B cell (primary cell): Measurements from ENCODE around the gene CCR6. TPM values are rescaled to one million over a fixed set of nuclear protein-coding genes. Genes with fewer than 3 reads are reported as not detected.
A peak's percentile ranks its signal among the peaks of the same experiment; 100 is the strongest.

Experiments
- ATAC-seq: fragments of 200-7000 bp; cut with Tn5 transposase; one replicate; pipeline ENCODE4 v1.10.0; 2021; ENCODE audit warnings: low read depth, mild to moderate bottlenecking, moderate number of reproducible peaks, moderate library complexity
- CTCF ChIA-PET: fragments of 350-600 bp; sonication (Branson Sonifier 250); formaldehyde crosslinking; loops from one replicate; lab custom pipeline; 2021; ENCODE audit warnings: antibody characterized with exemption, inconsistent platforms; lab: Charles Lee
- POLR2A ChIA-PET: fragments of 350-600 bp; sonication (Branson Sonifier 250); formaldehyde crosslinking; loops from one replicate; lab custom pipeline; 2021; ENCODE audit warnings: antibody characterized with exemption; lab: Charles Lee
- DNase-seq: peaks from one replicate; pipeline ENCODE4 v3.0.0; 2013
- H2AFZ ChIP-seq: 2 replicates; pipeline ENCODE4 v1.6.1; 2012; ENCODE audit warnings: mild to moderate bottlenecking, low read depth, low read length; ENCODE audit not compliant: insufficient read depth, poor library complexity, severe bottlenecking
- H3K27ac ChIP-seq, 2 donors: 1 replicate in 1 of 2; 2 replicates in 1 of 2; pipeline ENCODE4 v1.5.1; 2012 to 2013; ENCODE audit warnings: low read length in 2 of 2, mild to moderate bottlenecking in 2 of 2, moderate library complexity in 1 of 2
- H3K27me3 ChIP-seq, 4 experiments: fragments of 200-600 bp in 1 of 4; sonication (generic) in 1 of 4; replicated peaks in 1 of 4; 1 replicate in 2 of 4; 2 replicates in 2 of 4; pipeline versions ENCODE4 v1.6.1 to v1.7.0; 2013 to 2016; ENCODE audit warnings: low read length in 3 of 4, mild to moderate bottlenecking in 2 of 4, mixed read lengths in 1 of 4, moderate library complexity in 1 of 4; ENCODE audit not compliant: insufficient read depth in 4 of 4, control insufficient read depth in 3 of 4; ENCODE audit errors: control extremely low read depth in 1 of 4
- H3K36me3 ChIP-seq, 2 experiments: replicated peaks in 1 of 2; 1 replicate in 1 of 2; 2 replicates in 1 of 2; pipeline versions ENCODE4 v1.6.1 to v1.7.1; 2013; ENCODE audit warnings: low read length in 1 of 2; ENCODE audit not compliant: insufficient read depth in 2 of 2, control insufficient read depth in 1 of 2; ENCODE audit errors: control extremely low read depth in 1 of 2, extremely low read depth in 1 of 2
- H3K4me1 ChIP-seq, 2 donors: fragments of 200-600 bp in 1 of 2; sonication (generic) in 1 of 2; 1 replicate in 1 of 2; 2 replicates in 1 of 2; pipeline versions ENCODE4 v1.5.1 to v1.6.1; 2013 to 2017; ENCODE audit warnings: low read length in 2 of 2; ENCODE audit not compliant: control insufficient read depth in 2 of 2, insufficient read depth in 2 of 2
- H3K4me2 ChIP-seq: replicated peaks from 2 replicates; pipeline ENCODE3; 2012; ENCODE audit warnings: mild to moderate bottlenecking, low read depth, low read length; ENCODE audit not compliant: poor library complexity, severe bottlenecking
- H3K4me3 ChIP-seq, 5 experiments: fragments of 200-600 bp in 1 of 5; sonication (generic) in 1 of 5; 1 replicate in 3 of 5; 2 replicates in 2 of 5; pipeline versions ENCODE4 v1.5.1 to v1.7.0; 2011 to 2016; ENCODE audit warnings: low read length in 4 of 5, mild to moderate bottlenecking in 4 of 5, low read depth in 2 of 5, control low read depth in 1 of 5, moderate library complexity in 1 of 5; ENCODE audit not compliant: insufficient read depth in 1 of 5; ENCODE audit errors: control extremely low read depth in 1 of 5, extremely low read depth in 1 of 5
- H3K79me2 ChIP-seq: fragments of 200-600 bp; sonication (generic); one replicate; pipeline ENCODE4 v1.6.0; 2016; ENCODE audit warnings: low read length; ENCODE audit not compliant: control insufficient read depth, insufficient read depth
- H3K9ac ChIP-seq: fragments of 200-600 bp; sonication (generic); 2 replicates; pipeline ENCODE4 v1.6.1; 2017; ENCODE audit warnings: mild to moderate bottlenecking, low read length, moderate library complexity
- H3K9me3 ChIP-seq, 3 donors: one replicate each; pipeline versions ENCODE4 v1.6.1 to v1.7.1; 2013; ENCODE audit warnings: low read length in 2 of 3; ENCODE audit not compliant: control insufficient read depth in 2 of 3, insufficient read depth in 1 of 3; ENCODE audit errors: control extremely low read depth in 1 of 3
- H4K20me1 ChIP-seq: 2 replicates; pipeline ENCODE4 v1.6.0; 2012; ENCODE audit warnings: mild to moderate bottlenecking, low read length; ENCODE audit not compliant: insufficient read depth, control insufficient read depth, poor library complexity, severe bottlenecking
- H3K27ac Mint-ChIP-seq: one replicate; pipeline ENCODE4 v1.8.0; 2021; ENCODE audit warnings: mixed read lengths
- H3K27me3 Mint-ChIP-seq: one replicate; pipeline ENCODE4 v1.8.0; 2021; ENCODE audit warnings: mixed read lengths
- H3K4me1 Mint-ChIP-seq: one replicate; pipeline ENCODE4 v1.8.0; 2021; ENCODE audit warnings: mixed read lengths
- H3K4me3 Mint-ChIP-seq: one replicate; pipeline ENCODE4 v1.8.0; 2021; ENCODE audit warnings: mixed read lengths
- H3K9me3 Mint-ChIP-seq: one replicate; pipeline ENCODE4 v1.8.0; 2022; ENCODE audit warnings: mixed read lengths; ENCODE audit not compliant: insufficient read depth
- EZH2 ChIP-seq: IDR thresholded peaks from 2 replicates; pipeline ENCODE4 v1.6.1; 2012; ENCODE audit warnings: borderline replicate concordance, low read depth, mild to moderate bottlenecking, moderate library complexity, low read length; ENCODE audit not compliant: insufficient read depth, poor library complexity, severe bottlenecking
- WGBS: methylation state at CpG from one replicate; pipeline ENCODE4 v1.1.5; 2013; ENCODE audit warnings: missing lambda C conversion rate; ENCODE audit not compliant: insufficient coverage; 5-methylcytosine and 5-hydroxymethylcytosine counted together
- intact Hi-C: fragments of 100-400 bp; cut with micrococcal nuclease; formaldehyde crosslinking; loops from one replicate; pipeline ENCODE4 v1.10.0; 2022
- polyA plus RNA-seq: library from polyadenylated mRNA; depleted of rRNA; stranded (reverse); fragments of >200 nt; gene quantifications from 2 replicates; pipeline ENCODE4 v1.2.3, GENCODE V29; 2012
- total RNA-seq, 2 donors: library from RNA; stranded (reverse); fragments of 120-200 nt in 1 of 2; gene quantifications; 1 replicate in 1 of 2; 2 replicates in 1 of 2; pipeline versions ENCODE4 v1.2.3 to v1.2.4, GENCODE V29; 2013 to 2022
- TF ChIP-seq, protein P1 (sequence below): fragments of 200-600 bp; IDR thresholded peaks from one replicate; pipeline ENCODE4 v1.8.0; 2022; ENCODE audit warnings: antibody characterized with exemption, mild to moderate bottlenecking

The CCR6 gene
- total and polyA plus RNA-seq, 2 donors (not counting 1 experiment from before 2014, with no cell fraction given), result 18.2 to 30.9 TPM

DNA sequence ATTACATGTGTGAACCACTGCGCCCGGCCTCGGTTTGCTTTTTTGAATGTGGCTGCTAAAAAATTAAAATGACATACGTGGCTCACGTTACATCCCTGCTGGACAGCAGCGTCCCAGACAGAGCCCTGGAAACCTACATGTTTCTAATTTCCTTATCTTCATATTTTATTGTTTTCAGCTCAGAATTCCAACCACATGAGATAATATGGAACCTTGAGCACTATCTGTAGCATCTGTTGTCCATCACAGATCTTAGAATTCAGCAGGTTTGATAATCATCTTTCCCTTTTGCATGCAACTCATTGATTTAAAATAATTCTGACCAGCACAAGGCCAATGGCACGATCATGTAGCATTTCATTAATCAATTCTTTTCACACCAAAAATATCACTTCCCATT, 25.9 kb upstream of the CCR6 start:
- H3K9me3 Mint-ChIP-seq, result no peaks in the 10 kb centered on the region
- Histone ChIP-seq H3K27ac (peak overlapping the region; percentile 82 to 89), H3K4me3 (no peak overlapping the region), H3K9me3 (peaks cover 0 to 3% (median 0%) of the 10 kb centered on the region in 3 donors), H3K4me2 (peak overlapping the region; percentile 15), H3K79me2 (peaks cover 37% of the 10 kb centered on the region), H3K27me3 (no peaks in the 10 kb centered on the region), H3K9ac (no peak overlapping the region), H3K4me1 (peaks cover 97 to 99% of the 10 kb centered on the region in 2 donors), H3K36me3 (no peaks in the 10 kb centered on the region), H4K20me1 (no peaks in the 10 kb centered on the region), H2AFZ (no peak overlapping the region)
- H3K4me1 Mint-ChIP-seq, result peaks cover 92% of the 10 kb centered on the region
- intact Hi-C loops, result loop anchor here (5.0 kb wide), 1 partner anchor 100 kb away; the partner anchor contains the start of gene CEP43
- no peak for TF ChIP-seq EZH2
- 96% methylated on average over 7 of the region's 7 CpGs for WGBS
- ATAC-seq (no peak), DNase-seq (no peak)
- no peaks in the 10 kb centered on the region for H3K27me3 Mint-ChIP-seq
- CTCF ChIA-PET, result interaction anchor here (1.2 to 2.7 kb wide), 3 partner anchors 23 to 43 kb away, joined by 3 to 28 read pairs (median 13); no protein-coding TSS in a partner anchor
- H3K27ac Mint-ChIP-seq, result peak overlapping the region; percentile 84
- POLR2A ChIA-PET, result interaction anchor here (14.1 kb wide), 1 partner anchor 23 kb away, joined by 432 read pairs; the partner anchor contains the start of gene CCR6
- peak overlapping the region; percentile 51 for H3K4me3 Mint-ChIP-seq

DNA sequence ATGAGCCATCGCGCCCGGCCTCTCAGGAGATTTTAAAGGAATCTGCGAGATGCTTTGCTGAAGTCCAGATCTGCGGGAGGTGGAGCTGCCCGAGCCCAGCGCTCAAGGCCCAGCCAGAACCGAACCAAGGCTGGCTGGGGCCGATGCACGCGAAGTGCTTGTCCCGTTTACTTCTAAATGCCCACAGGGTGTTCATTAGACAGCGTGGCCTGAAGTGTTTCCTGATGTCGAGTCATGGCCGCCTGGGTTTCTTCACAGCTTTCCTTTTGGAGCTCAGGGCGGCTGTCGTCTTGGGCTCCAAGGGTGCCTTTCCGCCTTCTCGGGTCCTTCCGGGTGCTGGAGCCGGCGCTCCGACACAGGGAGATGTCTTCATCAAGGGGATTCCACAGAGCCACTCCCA, 25.1 kb upstream of the CCR6 start:
- no peak for ATAC-seq
- CTCF ChIA-PET, result interaction anchor here (0.8 to 2.7 kb wide), 6 partner anchors 11 to 42 kb away, joined by 3 to 28 read pairs (median 4); no protein-coding TSS in a partner anchor
- intact Hi-C loops, result loop anchor here (5.0 kb wide), 1 partner anchor 100 kb away; the partner anchor contains the start of gene CEP43
- no peaks in the 10 kb centered on the region for H3K27me3 Mint-ChIP-seq
- H3K9me3 Mint-ChIP-seq, result no peaks in the 10 kb centered on the region
- no peaks in the 10 kb centered on the region for H3K36me3 ChIP-seq
- H3K4me3 Mint-ChIP-seq, result peak overlapping the region; percentile 53
- peak overlapping the region; percentile 84 for H3K27ac Mint-ChIP-seq
- no peak for DNase-seq
- peaks cover 92% of the 10 kb centered on the region for H3K4me1 Mint-ChIP-seq
- H3K27ac ChIP-seq, result peak overlapping the region; percentile 82 to 89
- TF ChIP-seq, protein P1, sequence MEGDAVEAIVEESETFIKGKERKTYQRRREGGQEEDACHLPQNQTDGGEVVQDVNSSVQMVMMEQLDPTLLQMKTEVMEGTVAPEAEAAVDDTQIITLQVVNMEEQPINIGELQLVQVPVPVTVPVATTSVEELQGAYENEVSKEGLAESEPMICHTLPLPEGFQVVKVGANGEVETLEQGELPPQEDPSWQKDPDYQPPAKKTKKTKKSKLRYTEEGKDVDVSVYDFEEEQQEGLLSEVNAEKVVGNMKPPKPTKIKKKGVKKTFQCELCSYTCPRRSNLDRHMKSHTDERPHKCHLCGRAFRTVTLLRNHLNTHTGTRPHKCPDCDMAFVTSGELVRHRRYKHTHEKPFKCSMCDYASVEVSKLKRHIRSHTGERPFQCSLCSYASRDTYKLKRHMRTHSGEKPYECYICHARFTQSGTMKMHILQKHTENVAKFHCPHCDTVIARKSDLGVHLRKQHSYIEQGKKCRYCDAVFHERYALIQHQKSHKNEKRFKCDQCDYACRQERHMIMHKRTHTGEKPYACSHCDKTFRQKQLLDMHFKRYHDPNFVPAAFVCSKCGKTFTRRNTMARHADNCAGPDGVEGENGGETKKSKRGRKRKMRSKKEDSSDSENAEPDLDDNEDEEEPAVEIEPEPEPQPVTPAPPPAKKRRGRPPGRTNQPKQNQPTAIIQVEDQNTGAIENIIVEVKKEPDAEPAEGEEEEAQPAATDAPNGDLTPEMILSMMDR, result no peak
- TF ChIP-seq EZH2, result no peak
- 96% methylated on average over 23 of the region's 23 CpGs for WGBS
- H3K9ac ChIP-seq, result no peak overlapping the region
- no peaks in the 10 kb centered on the region for H3K27me3 ChIP-seq
- peak overlapping the region; percentile 67 for H3K4me2 ChIP-seq
- peaks cover 37% of the 10 kb centered on the region for H3K79me2 ChIP-seq
- POLR2A ChIA-PET, result interaction anchor here (14.1 kb wide), 1 partner anchor 22 kb away, joined by 432 read pairs; the partner anchor contains the start of gene CCR6
- H3K9me3 ChIP-seq, result peaks cover 0 to 3% (median 0%) of the 10 kb centered on the region in 3 donors
- H3K4me3 ChIP-seq, result no peak overlapping the region
- peaks cover 97 to 99% of the 10 kb centered on the region in 2 donors for H3K4me1 ChIP-seq
- no peaks in the 10 kb centered on the region for H4K20me1 ChIP-seq
- H2AFZ ChIP-seq, result no peak overlapping the region
